GM21786 (cell line): ENCODE results near the gene ADAM22.

Experiments used
- ATAC-seq: cut with Tn5 transposase; IDR thresholded peaks from one replicate; pipeline ENCODE4 v1.9.1; 2021; ENCODE audit not compliant: unreplicated experiment

Gene ADAM22

DNA sequence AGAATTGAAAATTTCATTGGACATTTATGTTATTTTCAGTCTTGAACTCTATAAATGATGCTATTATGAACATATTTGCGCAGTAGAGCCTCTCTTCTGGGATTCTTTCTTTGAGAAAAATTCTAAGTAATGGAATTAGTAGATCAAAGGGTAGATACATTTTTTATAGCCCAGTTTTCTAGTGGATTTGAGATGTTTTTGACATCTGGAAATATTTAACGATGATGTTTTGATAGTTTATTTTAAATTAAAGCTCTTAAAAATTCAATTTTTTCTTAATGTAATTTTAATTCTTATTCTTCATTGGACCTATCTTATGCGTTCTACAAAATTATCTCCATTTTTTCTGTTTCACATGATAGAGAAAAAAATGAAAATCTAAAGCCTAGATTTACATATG lies 103.0 kb downstream of the ADAM22 start:
- no peak for ATAC-seq

DNA sequence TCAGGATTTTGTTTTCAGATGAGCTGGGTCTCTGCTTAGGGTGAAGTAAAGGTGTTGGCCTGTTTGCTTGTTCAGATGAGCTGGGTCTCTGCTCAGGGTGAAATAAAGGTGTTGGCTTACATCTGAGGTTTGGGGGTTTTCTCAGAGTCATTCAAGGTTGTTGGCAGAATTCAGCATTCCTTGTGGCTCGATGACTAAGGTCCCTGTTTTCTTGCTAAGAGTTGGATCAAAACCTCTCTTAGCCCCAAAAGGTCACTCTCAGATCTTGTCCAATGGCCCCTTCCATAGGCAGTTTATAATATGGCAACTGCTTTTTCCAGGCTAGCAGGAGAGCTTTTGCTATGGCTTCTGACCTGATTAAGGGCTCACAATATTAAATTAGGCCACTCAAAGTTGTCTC lies 106.6 kb downstream of the ADAM22 start:
- no peak for ATAC-seq

DNA sequence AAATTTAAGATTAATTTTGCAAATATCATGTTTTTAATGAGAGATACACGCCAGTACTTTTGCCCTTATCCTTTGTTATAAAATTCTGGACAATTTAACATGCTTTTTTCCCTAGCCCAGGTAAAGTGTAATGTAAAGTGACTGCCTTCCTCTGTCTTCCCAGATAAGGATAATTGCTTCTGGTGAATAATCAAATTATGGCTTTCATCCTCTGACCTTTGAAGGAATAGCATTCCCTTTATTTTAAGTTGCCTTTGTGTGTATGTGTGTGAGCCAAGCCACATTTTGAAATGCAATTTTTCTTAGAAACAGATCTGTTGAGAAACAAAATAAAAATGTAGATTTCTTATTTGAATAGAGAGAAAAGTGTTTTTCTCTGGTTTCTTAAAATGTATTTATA lies 107.5 kb downstream of the ADAM22 start:
- ATAC-seq = no peak

DNA sequence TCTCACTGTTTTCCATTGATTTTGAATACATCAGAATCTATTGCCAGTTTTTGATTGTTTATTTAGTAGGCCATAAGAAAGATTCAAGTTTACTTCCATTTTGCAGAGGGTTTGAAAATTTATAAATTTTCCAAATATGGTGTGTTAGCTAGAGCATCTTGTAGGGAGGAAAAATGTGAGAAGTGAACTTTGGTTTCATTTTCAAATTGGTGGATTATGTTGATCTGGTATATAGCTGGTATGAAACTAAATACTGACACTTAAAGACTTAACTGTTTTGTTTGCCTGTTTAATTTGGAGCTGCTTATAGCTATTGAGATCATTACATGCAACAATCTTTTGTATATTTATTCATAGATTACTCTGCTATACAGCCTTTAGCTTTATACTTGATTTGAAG lies 108.1 kb downstream of the ADAM22 start:
- ATAC-seq = peak; percentile 36

GRCh38 chr7:88042803-88043202 lies 108.8 kb downstream of the ADAM22 start:
- ATAC-seq = no peak

- no peak for ATAC-seq
These were observed 110.0 kb downstream of the ADAM22 start for GRCh38 chr7:88044069-88044468.

DNA sequence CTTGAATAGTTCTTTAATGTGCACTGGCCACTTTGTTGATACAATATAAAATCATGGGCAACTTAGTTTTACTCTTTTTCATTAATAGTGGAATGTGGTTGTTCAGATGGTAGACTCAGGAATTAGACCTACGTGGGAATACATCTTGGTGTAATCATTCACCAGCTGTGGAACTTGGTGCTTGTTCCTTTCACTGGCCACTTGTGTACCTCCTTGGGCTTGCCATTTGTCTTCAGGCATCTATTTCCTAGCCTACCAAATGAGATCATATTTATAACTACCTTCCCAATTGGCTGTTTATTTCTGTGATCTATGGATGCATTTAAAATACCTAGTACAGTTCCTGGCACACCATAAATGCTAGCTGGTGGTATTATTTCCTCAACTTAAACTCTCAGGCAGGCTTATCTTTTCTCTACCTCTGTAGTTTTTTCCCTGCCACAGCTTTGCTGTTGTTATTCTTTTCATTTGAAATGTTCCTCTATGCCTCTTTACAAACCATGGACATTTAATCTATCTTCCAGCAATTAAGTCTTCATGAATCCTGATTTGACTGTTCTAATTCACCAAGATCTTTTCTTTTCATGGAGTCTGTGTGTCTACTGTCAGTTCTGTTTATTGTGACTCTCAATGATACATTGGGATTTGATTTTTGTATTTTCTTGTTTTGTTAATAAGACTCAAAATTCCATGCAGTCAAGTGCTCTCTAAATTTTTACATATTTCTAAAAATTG lies 113.0 kb downstream of the ADAM22 start:
- ATAC-seq = no peak

- ATAC-seq = no peak
These were observed 123.6 kb downstream of the ADAM22 start for GRCh38 chr7:88057655-88058054.

DNA sequence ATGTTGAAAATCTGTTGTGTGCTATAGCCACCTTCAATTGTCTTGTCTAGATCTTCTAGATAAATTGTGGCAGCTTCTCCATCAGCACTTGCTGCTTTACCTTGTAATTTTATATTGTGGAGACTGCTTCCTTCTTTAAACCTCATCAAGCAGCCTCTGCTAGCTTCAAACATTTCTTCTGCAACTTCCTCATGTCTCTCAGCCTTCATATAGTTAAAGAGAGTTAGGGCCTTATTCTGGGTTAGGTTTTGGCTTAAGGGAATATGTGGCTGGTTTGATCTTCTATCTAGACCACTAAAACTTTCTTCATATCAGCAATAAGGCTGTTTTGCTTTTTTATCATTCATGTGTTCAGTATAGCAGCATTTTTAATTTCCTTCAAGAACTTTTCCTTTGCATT lies 128.2 kb downstream of the ADAM22 start:
- no peak for ATAC-seq

DNA sequence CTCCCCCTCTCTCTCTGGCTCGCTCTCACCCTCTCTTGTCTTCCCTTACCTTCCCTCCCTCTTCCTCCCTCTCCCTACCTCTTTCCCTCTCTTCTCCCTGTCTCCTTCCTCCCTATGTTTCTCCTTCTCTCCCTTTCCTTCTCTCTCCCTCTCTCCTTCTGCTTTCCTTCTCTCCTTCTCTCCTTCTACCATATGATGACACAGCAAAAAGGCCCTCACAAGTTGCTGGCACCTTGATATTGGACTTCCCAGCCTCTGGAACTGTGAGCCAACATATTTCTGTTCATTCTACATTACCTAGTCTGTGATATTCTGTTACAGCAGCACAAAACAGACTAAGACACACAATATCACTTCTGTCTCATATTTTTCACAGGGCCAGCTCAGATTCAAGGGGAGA lies 135.0 kb downstream of the ADAM22 start:
- ATAC-seq = no peak

- peak; percentile 93 for ATAC-seq
These were observed 138.1 kb downstream of the ADAM22 start for GRCh38 chr7:88071994-88072714.

DNA sequence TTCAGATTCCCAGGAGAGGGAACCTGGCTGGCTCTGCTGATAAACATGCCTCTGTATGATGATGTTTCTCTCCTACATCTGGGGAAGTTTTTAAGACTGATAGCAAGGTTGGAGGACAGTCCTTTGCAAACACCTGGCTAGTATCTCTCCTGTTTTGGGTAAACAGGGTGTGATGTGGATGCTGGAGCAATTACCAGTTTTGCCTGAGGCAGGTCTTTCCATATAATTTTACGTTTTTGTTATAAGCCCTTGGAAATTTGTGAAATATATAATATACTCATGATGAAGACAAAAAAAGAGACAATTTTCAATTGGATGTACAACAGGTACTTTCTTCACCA lies 138.6 kb downstream of the ADAM22 start:
- ATAC-seq = peak; percentile 26

GRCh38 chr7:88073626-88074025 lies 139.6 kb downstream of the ADAM22 start:
- ATAC-seq = peak; percentile 31

DNA sequence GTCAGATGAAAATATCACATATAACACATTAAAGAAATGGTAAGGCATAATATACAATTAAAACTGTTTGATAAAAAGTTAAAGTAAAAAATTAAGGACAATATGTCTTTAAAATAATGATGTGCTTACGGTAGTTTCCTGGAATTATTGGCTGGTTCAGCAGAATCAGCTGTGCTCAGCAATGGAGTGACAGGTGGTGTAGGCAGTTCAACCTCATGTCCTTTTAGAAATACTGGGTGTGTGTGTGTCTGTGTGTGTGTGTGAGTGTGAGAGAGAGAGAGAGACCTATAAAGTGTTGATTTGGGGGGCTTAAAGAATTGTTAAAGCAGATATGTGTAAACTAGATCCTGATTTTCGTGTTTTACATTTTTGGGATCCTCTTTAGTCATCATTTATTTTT lies 141.2 kb downstream of the ADAM22 start:
- no peak for ATAC-seq

DNA sequence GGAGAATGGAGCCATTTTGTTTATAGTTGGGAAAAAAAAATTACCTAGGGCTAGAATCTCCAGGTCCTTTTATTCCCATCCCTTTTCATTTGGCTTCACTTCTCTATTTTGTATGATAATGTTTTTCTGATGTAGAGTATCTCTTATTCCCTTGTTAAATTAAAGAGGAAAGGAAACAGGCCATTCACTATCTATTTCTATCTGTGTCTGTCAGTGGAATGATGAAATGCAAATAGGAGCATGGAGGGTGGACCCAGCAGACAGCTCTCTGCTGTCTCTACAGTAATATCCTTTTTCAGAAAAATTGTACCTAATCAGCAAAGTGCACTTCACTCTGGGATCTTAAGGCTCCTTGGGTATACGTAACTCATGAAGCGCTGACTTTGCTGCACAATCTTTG lies 149.8 kb downstream of the ADAM22 start:
- no peak for ATAC-seq

DNA sequence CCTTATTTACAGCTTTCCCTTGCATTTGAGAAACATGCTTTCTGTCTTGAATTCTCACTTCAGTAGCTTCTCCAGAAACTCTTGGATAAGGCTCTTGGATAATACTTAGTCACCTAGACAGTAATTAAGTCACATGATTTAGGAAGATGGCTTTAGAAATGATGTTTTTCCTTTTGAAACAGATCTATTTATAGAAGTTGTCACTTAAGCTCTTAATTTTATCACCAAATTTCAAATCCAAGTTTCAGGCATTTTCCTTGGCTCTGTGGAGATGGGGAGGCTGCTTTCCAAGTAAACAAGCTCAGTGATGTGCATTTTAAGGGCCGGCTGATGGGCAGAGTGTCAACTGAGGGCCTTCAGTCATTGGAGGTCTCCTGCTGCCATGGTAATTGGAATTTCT lies 155.5 kb downstream of the ADAM22 start:
- no peak for ATAC-seq

DNA sequence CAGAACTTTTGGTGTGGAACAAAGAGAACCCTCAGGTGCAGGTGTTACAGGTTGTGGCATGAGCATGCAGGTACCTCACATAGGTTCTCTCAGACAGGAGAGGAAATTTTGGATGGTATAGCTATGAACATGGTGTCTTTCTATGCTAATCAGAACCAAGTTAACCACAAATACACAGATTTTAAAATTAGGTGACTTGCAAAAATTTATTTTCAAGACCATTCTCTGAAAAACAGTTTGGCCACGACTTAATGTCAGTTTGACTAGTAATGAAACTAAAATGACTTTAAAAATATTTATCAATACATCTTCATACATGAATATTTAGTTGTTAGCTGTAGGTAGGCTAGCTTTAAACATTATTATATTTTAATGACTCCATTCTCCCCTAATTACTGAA lies 156.2 kb downstream of the ADAM22 start:
- no peak for ATAC-seq

GRCh38 chr7:88090671-88091070 lies 156.6 kb downstream of the ADAM22 start:
- ATAC-seq = peak; percentile 58

DNA sequence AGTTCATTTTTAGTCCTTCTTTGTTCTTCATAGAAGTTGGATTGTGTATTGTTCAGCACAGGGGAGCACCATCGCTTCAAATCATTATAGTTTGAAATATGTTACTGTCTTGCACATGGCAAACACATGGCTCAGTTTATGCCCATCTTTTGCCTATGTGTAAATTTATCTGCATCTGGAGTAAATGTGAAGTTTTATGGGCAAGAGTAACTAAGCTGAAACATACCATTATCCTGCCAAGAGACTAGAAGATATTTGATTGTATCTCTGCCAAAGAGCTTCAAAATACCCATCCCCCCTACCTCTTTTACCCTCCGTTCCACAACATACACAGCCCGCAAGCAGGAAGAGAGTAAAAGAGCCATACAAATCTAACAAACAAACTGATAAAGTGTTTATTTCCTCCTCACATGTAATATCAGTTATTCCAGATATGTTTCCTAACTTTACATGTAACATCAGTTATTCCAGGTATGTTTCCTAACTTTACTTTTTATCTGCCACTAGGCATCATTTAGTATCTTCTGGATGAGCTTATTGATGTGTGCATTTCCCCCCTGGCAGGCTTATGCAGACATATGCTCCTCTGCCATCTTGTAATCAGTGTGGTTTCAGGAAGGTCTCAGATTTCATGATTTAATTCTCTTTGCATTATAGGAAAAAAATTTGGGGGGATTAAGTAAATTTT lies 158.1 kb downstream of the ADAM22 start:
- ATAC-seq = no peak

DNA sequence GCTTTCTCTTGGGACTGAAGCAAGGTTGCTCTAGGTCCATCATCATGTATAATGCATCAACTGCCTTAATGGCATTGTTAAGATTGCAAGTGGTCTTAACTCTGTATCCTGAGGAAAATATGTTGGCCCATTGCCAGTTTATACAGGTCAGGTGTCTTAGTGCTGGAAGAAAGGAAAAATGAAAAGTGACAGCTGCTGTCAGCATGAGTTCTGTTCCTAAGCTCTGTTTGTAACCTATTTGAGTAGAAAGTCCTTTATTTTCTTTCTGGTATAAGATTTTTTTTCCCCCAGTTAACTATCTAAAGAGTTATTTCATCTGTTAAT lies 158.6 kb downstream of the ADAM22 start:
- ATAC-seq = no peak

- ATAC-seq = peak; percentile 44
These were observed 167.7 kb downstream of the ADAM22 start for GRCh38 chr7:88101769-88102168.

DNA sequence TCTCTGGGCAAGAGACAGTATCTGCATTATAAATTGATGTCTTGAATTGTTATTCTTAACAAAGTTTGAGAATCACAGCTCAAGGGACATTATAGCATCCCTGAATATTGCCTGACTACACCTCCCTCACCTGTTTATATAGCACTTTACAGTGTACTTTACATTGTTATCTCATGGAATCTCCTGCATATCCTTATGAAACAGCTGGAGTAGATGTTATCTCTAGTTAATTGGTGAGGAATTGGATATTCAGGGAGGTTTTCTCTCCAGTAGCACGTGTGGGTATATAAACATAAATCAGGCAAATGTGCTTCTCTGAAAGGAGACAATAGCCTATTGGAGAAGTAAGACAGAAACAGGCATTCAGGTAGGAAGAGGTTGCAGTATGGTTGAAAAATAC lies 168.6 kb downstream of the ADAM22 start:
- no peak for ATAC-seq
